Activated T-cell treated with anti-CD3 and anti-CD28 coated beads, Interleukin-2, amount 50 U/mL, for 24 hours (primary cell): ENCODE measurements around the gene WWC2.
A peak's percentile ranks its signal among the peaks of the same experiment; 100 is the strongest.

Experiments used
- DNase-seq: peaks from one replicate; pipeline ENCODE4 v3.0.0-alpha.2; 2020
- H3K27ac Mint-ChIP-seq: 2 replicates; pipeline ENCODE4 v1.8.0; 2020; ENCODE audit warnings: mild to moderate bottlenecking, mixed read lengths
- H3K27me3 Mint-ChIP-seq: 2 replicates; pipeline ENCODE4 v1.8.0; 2020; ENCODE audit warnings: mixed read lengths
- H3K36me3 Mint-ChIP-seq: 2 replicates; pipeline ENCODE4 v1.8.0; 2020; ENCODE audit warnings: low read depth, mixed read lengths
- H3K4me1 Mint-ChIP-seq: 2 replicates; pipeline ENCODE4 v1.8.0; 2020; ENCODE audit warnings: low read depth, mixed read lengths
- H3K4me3 Mint-ChIP-seq: 2 replicates; pipeline ENCODE4 v1.8.0; 2020; ENCODE audit warnings: mild to moderate bottlenecking, moderate library complexity, mixed read lengths
- H3K9me3 Mint-ChIP-seq: 2 replicates; pipeline ENCODE4 v1.8.0; 2020; ENCODE audit warnings: mixed read lengths

WWC2 gene

DNA sequence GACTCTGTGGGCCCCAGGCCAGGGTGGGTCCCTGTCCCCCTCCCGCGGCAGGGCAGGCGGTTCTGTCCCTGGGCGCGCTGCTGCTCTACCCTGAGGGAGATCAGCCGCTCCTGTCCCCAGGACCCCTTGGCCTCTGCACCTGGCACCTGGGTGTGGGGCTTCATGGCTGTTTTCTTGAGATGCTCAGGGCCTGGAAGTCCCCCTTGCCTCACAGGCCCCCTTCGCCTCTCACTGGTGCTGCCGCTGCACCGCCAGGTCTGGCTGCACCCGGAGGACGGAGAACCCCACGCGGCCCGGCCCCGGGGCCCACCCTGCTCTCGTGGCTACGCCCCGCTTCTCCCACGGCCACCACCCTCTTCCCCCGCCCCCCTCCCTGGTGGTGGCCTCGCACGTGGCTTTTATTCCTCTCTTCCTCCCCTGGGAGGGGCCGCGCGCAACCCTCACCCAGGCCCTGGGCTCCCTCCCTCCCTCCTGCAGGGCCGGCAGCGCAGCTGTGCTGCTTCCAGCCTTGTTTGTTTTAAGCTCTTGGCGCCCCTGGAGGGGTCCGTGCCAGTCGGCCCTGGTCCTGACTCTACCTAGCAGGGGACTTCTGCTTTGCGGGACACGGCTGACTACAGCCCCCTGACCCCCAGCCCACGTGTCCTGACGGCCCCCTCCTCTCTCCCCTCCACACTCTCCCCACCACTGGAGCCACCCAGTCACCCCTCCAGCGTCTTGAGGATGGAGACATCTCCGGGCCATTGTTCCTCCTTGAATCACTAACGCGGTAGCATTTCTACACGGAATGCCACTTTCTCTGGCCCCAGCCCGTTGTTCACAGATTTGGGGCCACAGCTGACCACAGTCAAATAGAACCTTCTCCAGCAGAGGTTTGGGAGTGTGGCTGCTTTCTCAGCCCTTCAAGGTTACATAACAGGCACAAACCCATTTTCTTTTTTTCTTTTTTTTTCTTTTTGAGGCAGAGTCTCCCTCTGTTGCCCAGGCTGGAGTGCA lies 243.8 kb downstream of the WWC2 start:
- DNase-seq = no peak
- no peak overlapping the region for H3K27ac Mint-ChIP-seq
- no peaks in the 10 kb centered on the region for H3K9me3 Mint-ChIP-seq
- H3K27me3 Mint-ChIP-seq = peaks cover 46% of the 10 kb centered on the region
- no peak overlapping the region for H3K4me3 Mint-ChIP-seq
- H3K36me3 Mint-ChIP-seq = no peaks in the 10 kb centered on the region
- peaks cover 4% of the 10 kb centered on the region for H3K4me1 Mint-ChIP-seq

GRCh38 chr4:183343730-183344129 lies 244.7 kb downstream of the WWC2 start:
- DNase-seq = no peak
- H3K4me1 Mint-ChIP-seq = peaks cover 9% of the 10 kb centered on the region
- no peak overlapping the region for H3K4me3 Mint-ChIP-seq
- H3K27me3 Mint-ChIP-seq = peaks cover 50% of the 10 kb centered on the region
- no peak overlapping the region for H3K27ac Mint-ChIP-seq
- no peaks in the 10 kb centered on the region for H3K9me3 Mint-ChIP-seq
- H3K36me3 Mint-ChIP-seq = no peaks in the 10 kb centered on the region

DNA sequence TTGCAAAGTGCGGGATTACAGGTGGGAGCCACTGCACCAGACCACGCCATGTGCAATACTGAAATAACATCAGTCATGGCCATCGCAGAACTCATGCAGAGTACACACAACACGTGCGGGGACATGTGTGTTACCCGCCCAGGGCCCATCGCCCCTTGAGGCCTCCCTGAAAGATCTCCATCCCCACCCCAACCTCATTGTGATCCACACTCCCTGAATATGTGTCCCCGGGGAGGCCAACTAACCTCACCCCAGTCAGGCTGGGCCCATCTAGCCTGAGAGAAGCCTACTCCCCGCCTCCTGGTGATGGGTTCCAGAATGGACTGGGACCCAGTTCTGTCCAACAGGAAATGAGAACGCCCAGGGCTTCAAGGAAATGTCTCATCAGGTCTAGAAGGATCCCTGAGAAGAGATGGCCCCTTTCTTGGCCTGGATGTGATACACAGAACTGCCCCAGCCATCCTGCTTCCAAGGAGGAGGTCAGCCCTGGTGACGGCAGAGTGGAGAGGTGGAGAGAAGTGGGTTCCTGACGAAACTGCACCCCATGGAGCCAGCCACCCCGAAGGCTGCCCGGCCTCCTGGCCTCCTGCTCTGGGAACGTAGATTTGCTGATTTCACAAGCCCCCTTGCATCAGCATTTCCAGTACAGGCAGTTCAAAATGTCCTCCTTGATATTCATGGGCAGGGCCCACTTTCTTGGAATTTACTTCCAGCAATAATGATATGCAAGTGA lies 245.6 kb downstream of the WWC2 start:
- DNase-seq = no peak
- Mint-ChIP-seq H3K9me3 (no peaks in the 10 kb centered on the region), H3K36me3 (no peaks in the 10 kb centered on the region), H3K4me1 (peaks cover 19% of the 10 kb centered on the region), H3K4me3 (no peak overlapping the region), H3K27me3 (peaks cover 57% of the 10 kb centered on the region), H3K27ac (no peak overlapping the region)

GRCh38 chr4:183345261-183345660 lies 246.2 kb downstream of the WWC2 start:
- Mint-ChIP-seq H3K36me3 (no peaks in the 10 kb centered on the region), H3K4me1 (peaks cover 21% of the 10 kb centered on the region), H3K27ac (no peak overlapping the region), H3K27me3 (peaks cover 58% of the 10 kb centered on the region), H3K4me3 (no peak overlapping the region), H3K9me3 (no peaks in the 10 kb centered on the region)
- no peak for DNase-seq

DNA sequence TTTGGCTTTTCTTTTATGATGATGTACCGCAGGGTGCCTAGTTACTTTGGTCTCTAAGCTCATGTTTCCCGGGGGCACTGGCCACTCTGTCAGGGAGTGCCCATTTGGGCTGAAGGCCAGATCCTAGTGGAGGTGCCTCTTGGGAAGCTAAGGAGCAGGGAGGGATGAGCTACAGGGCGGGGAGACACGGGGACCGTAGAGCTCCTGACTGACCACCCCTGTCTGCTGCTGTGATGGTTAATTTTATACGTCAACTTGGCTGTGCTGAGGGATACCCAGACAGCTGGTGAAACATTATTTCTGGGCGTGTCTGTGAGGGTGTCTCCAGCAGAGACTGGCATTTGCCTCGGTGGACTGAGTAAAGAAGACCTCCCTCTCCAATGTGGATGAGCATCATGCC lies 248.1 kb downstream of the WWC2 start:
- Mint-ChIP-seq H3K36me3 (no peaks in the 10 kb centered on the region), H3K27me3 (peaks cover 64% of the 10 kb centered on the region), H3K9me3 (no peaks in the 10 kb centered on the region), H3K27ac (no peak overlapping the region), H3K4me3 (no peak overlapping the region), H3K4me1 (peaks cover 24% of the 10 kb centered on the region)
- no peak for DNase-seq

DNA sequence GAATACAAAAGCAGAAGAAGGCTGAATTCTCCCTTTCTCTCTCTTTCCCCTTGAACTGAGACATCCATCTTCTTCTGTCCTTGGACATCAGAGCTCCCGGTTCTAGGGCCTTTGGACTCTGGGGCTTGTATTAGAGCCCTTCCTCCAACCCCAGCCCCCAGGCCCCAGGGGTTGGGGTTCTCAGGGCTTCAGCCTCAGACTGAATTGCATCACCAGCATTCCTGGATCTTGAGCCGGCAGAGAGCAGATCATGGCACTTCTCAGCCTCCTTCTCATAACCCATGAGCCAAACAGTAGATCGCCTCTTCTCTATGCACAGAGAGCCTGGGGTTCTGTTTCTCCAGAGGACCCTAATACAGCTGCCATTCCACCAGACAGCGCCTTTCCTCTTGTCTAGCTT lies 248.5 kb downstream of the WWC2 start:
- DNase-seq = no peak
- H3K9me3 Mint-ChIP-seq = no peaks in the 10 kb centered on the region
- peaks cover 65% of the 10 kb centered on the region for H3K27me3 Mint-ChIP-seq
- H3K4me3 Mint-ChIP-seq = no peak overlapping the region
- H3K4me1 Mint-ChIP-seq = peaks cover 24% of the 10 kb centered on the region
- H3K27ac Mint-ChIP-seq = no peak overlapping the region
- no peaks in the 10 kb centered on the region for H3K36me3 Mint-ChIP-seq

DNA sequence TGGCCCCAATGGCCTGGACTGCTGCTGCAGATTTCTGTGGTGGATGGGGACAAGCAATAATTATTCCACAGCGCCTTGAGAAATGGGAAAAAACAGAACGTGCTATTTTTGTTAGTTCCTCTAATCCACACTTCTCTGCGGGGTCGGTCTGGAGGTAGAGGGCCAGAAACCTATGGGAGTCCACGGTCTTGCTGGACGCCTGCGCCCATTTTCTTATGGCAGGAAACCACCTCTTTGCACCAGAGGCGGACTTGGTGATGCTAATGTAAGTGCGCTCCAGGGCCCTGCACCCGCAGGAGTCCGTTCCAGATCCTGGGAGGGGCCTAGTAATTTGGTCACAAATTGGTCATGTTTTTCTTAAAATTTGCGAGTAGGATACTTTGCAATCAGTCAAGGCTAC lies 249.1 kb downstream of the WWC2 start:
- peaks cover 64% of the 10 kb centered on the region for H3K27me3 Mint-ChIP-seq
- peaks cover 21% of the 10 kb centered on the region for H3K4me1 Mint-ChIP-seq
- no peak for DNase-seq
- H3K36me3 Mint-ChIP-seq = no peaks in the 10 kb centered on the region
- no peak overlapping the region for H3K4me3 Mint-ChIP-seq
- H3K27ac Mint-ChIP-seq = peak overlapping the region; percentile 82
- no peaks in the 10 kb centered on the region for H3K9me3 Mint-ChIP-seq

DNA sequence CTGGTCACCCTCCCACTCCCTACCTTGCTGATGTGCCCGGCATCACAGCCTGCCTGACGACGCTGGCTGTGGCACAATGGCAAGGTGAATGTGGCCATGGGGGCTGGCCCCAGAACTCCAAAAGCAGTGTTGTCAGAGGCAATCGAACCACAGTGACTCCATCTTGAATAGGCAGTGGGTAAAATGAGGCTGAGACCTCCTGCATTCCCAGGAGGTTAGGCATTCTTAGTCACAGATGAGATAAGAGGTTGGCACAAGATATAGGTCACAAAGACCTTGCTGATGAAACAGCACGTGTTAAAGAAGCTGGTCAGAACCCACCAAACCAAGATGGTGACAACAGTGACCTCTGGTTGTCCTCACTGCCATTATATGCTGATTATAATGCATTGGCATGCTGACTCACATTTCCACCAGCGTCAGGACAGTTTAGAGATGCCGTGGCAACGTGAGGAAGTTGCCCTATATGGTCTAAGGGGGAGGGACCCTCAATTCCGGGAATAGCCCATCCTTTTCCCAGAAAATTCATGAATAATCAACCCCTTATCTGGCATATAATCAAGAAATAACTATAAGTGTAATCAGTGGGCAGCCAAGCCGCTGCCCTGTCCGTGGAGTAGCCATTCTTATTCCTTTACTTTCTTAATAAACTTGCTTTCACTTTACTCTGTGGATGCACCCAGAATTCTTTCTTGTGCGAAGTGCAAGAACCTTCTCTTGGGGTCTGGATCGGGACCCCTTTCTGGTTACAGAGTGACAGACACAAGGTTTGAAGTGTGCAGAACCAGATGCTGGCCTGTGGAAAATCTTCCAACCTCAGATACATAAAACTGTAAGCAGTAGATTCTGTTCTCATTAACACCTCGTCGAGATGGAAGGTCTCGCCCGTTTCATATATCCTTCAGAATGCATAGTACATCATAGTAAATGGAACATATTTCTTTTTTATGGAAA lies 249.9 kb downstream of the WWC2 start:
- Mint-ChIP-seq H3K27ac (peak overlapping the region; percentile 82), H3K9me3 (no peaks in the 10 kb centered on the region), H3K4me1 (peaks cover 19% of the 10 kb centered on the region), H3K4me3 (no peak overlapping the region), H3K36me3 (no peaks in the 10 kb centered on the region), H3K27me3 (peaks cover 56% of the 10 kb centered on the region)
- no peak for DNase-seq

DNA sequence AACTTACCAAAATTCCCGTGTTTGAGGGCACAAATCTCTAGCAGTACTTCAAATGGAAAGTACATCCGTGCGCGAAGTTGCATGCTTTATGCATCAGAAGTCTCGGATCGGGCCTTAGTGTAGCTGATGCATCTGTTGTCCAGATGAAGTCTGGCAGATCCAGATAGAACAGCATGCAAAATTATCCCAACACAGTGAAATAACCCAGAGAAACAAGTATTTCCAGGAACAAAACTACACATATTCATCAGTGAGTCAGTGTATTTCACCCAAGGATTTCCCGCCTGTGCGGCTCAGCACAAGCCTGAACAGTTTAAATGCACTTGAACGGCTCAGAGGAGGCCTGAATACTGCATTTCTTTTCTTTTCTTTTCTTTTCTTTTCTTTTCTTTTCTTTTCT lies 250.6 kb downstream of the WWC2 start:
- Mint-ChIP-seq H3K27me3 (peaks cover 50% of the 10 kb centered on the region), H3K4me3 (no peak overlapping the region), H3K9me3 (no peaks in the 10 kb centered on the region), H3K4me1 (peaks cover 19% of the 10 kb centered on the region), H3K36me3 (no peaks in the 10 kb centered on the region), H3K27ac (peak overlapping the region; percentile 82)
- DNase-seq = no peak

DNA sequence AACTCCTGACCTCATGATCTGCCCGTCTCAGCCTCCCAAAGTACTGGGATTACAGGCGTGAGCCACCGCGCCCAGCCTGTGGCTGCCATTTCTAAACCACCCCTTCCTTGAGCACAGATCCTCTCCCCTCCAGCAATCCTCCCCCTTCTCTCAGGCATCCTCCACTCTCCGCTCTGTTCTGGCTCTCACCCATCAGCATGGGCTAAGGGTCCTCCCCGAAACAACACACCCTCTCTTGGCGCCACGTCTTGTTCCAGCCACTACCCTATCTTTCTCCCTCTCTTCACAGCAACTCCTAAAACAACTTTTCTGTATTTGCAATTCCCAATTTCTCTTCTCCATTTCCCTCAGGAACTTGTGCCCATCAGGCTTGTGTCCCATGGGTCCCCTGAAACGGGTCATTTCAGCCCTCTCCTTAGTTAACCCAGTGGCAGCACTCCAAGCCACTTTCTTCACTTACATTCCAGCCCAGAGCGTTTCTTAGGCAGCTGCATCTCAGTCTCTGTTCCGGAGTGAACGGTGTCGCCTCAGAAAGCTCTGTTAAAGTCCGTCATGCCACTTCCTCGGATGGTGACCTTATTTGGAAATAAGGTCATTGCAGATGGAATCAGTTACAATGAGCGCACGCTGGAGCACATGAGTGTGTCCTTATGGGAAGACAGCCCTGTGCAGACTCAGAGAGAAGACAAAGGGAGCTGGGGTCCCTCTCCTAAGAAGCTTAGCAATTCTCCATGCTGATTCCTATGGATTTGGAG lies 251.4 kb downstream of the WWC2 start:
- H3K4me3 Mint-ChIP-seq = no peak overlapping the region
- peaks cover 42% of the 10 kb centered on the region for H3K27me3 Mint-ChIP-seq
- no peak for DNase-seq
- peaks cover 19% of the 10 kb centered on the region for H3K4me1 Mint-ChIP-seq
- no peak overlapping the region for H3K27ac Mint-ChIP-seq
- no peaks in the 10 kb centered on the region for H3K9me3 Mint-ChIP-seq
- no peaks in the 10 kb centered on the region for H3K36me3 Mint-ChIP-seq

- DNase-seq = no peak
- no peaks in the 10 kb centered on the region for H3K9me3 Mint-ChIP-seq
- peaks cover 37% of the 10 kb centered on the region for H3K27me3 Mint-ChIP-seq
- H3K4me3 Mint-ChIP-seq = no peak overlapping the region
- H3K27ac Mint-ChIP-seq = no peak overlapping the region
- H3K36me3 Mint-ChIP-seq = no peaks in the 10 kb centered on the region
- H3K4me1 Mint-ChIP-seq = peaks cover 19% of the 10 kb centered on the region
These were observed 253.5 kb downstream of the WWC2 start for GRCh38 chr4:183352546-183352945.

- DNase-seq = no peak
- no peak overlapping the region for H3K27ac Mint-ChIP-seq
- peaks cover 16% of the 10 kb centered on the region for H3K4me1 Mint-ChIP-seq
- no peaks in the 10 kb centered on the region for H3K36me3 Mint-ChIP-seq
- peaks cover 33% of the 10 kb centered on the region for H3K27me3 Mint-ChIP-seq
- H3K4me3 Mint-ChIP-seq = no peak overlapping the region
- H3K9me3 Mint-ChIP-seq = no peaks in the 10 kb centered on the region
These were observed 254.5 kb downstream of the WWC2 start for GRCh38 chr4:183353557-183353956.

GRCh38 chr4:183354219-183354618 lies 255.2 kb downstream of the WWC2 start:
- no peaks in the 10 kb centered on the region for H3K36me3 Mint-ChIP-seq
- no peak overlapping the region for H3K4me3 Mint-ChIP-seq
- H3K27me3 Mint-ChIP-seq = peaks cover 28% of the 10 kb centered on the region
- no peaks in the 10 kb centered on the region for H3K9me3 Mint-ChIP-seq
- peaks cover 10% of the 10 kb centered on the region for H3K4me1 Mint-ChIP-seq
- DNase-seq = no peak
- H3K27ac Mint-ChIP-seq = no peak overlapping the region

GRCh38 chr4:183355405-183355804 lies 256.3 kb downstream of the WWC2 start:
- no peaks in the 10 kb centered on the region for H3K9me3 Mint-ChIP-seq
- H3K27ac Mint-ChIP-seq = no peak overlapping the region
- DNase-seq = no peak

More at GRCh38 chr4:183355405-183355804, 256.3 kb downstream of the WWC2 start:
- no peak overlapping the region for H3K4me3 Mint-ChIP-seq
- peaks cover 2% of the 10 kb centered on the region for H3K4me1 Mint-ChIP-seq
- no peaks in the 10 kb centered on the region for H3K36me3 Mint-ChIP-seq
- peaks cover 20% of the 10 kb centered on the region for H3K27me3 Mint-ChIP-seq
